HG02943 (cell line): Measurements from ENCODE around the gene PGGT1B.
"Not testable (repeated sequence)": the region's sequence is repeated elsewhere in the genome, so short reads cannot be mapped to it uniquely, and the experiment has no call there.

ENCODE experiments used
- ATAC-seq: cut with Tn5 transposase; IDR thresholded peaks from one replicate; pipeline ENCODE4 v1.9.1; 2021; ENCODE audit warnings: mild to moderate bottlenecking, low read depth, moderate library complexity; ENCODE audit not compliant: unreplicated experiment

The PGGT1B gene

DNA sequence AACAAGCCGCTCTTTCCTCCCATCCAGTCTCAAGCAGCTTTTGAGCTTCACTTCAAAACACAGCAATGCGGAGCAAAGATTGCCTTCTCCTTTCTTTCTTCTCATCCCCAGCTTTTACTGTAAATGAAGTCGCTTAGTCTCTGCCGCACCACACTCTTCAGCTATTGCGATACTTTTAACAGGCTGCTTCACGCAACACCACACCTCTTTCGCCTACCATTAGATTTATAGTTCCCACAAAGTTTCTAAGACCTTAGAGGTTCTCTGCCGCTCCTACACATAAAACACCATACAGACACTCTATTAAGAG, 711 bp downstream of the PGGT1B start:
- ATAC-seq = peak; percentile 42

DNA sequence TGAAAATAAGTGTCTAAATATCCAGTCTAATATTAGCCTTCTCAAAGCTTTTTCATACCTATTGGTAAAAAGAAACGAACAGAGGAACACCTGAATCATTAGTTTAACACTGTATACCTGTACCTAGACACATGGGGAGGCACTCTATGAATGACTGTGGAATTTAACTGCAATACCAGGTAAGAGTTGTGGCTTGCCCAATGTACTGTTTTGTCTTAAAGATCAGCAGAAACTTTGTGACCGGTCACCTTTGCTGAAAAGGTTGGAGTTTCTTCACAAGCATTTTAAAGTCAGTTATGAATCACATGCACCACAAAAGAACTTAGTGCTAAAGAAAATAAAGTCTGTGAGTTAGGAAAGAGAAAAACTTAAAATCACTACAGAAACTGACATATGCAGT, 2.4 kb downstream of the PGGT1B start:
- no peak for ATAC-seq

- no peak for ATAC-seq
Measured at GRCh38 chr5:115257981-115258380, 4.7 kb downstream of the PGGT1B start.

- not testable (repeated sequence) for ATAC-seq
Measured at GRCh38 chr5:115249379-115249778, 13.3 kb downstream of the PGGT1B start.

DNA sequence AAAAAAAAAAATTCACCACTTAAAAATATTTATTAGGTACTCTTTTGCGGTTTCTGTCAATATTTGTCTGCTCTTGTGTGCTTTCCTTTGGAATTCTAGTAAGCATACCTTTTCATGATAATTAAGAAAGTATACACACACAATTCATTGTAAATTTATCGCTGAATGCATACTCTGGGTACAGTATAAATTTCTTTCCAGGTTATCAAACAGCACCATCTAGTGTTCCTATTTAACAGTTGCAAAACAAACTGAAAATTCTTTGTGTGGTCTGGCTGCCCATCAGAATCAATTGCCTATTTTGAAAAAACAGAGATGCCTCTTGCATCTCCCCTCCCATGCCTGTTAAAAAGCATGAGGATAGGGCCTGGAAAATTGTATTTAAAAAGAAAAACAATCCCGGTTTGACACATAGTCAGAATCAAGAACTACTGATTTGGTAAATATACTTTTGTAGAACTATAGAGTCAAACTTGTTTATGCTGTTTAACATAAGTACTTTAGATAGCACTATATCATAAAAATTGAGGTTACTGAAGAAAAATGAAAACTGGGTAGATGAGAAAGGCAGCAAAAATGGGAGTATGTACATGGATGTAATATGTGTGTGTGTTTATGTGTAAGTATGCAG, 16.2 kb downstream of the PGGT1B start:
- peak; percentile 77 for ATAC-seq

DNA sequence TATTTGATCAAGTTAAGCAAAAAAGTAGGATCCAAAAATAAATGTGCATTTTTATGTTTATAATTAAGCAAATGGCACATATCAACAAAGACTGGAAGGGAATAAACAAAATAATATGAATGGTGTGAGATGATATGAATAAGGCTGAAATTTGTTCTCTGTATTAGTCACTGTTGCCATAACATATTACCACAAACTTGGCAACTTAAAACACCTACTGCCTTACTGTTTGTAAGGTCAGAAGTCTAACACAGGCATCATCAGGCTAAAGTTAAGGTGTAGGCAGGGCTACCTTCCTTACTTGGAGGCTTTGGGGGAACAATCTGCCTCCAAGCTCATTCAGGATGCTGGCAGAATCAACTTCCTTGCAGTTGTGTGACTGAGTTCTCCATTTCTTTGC, 19.3 kb downstream of the PGGT1B start:
- no peak for ATAC-seq

- no peak for ATAC-seq
Measured at GRCh38 chr5:115241881-115242642, 20.6 kb downstream of the PGGT1B start.

- ATAC-seq = no peak
Measured at GRCh38 chr5:115237066-115237465, 25.6 kb downstream of the PGGT1B start.

GRCh38 chr5:115236599-115236998, 26.1 kb downstream of the PGGT1B start:
- no peak for ATAC-seq

DNA sequence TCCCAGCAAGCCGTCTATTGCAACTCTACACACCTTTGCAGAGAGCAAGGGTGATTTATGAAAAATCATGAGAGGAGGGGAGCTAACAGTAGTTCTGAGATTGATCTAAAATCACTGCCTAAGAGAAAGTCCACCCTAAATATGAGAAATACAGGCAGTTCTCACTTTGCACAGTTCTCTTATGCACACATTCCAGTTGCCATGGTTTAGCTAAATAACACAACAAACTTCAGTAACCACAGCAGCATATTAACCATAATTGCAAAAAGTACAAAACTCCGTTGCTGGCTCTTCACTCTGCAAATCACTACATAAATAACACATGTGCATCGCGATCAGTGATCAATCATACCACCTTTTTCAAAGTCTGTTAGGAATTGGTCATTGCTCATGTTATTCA, 31.1 kb downstream of the PGGT1B start:
- ATAC-seq = no peak

DNA sequence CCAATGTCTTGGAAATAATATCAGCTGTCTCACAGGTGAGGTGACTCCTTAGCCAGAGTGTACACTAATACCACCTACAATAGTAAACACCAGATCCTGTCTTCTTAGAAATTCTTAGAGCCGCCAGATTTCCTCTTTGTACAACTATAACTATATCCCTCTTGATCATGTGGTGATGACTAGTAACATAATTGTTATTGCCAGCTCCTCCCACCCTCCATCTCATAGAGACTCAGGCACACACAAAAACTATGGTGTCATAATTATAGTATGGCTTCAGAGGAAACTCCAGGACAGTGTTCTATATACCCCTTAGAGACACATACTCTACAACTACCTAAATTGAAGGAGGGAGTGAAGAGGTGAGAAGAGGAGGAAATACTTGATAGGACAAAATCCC, 33.1 kb downstream of the PGGT1B start:
- no peak for ATAC-seq

DNA sequence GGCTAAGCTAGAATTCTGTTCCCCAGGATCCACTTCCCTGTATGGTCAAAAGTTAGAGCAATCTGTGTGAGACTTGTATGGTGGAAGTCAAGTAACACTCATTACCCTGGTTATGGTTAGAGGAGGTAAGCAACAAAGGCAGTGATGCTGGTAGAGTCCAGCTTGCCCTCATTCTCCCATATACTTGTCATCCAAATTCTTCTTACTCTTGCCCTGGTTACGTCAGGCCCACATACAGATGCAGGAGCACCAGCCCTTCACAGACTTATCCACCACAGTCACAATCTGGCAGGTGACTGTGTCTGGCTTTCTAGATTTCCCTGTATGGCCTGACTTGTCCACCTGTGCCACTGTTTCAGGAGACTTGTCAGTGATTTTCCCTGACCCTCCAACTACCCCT, 35.4 kb downstream of the PGGT1B start:
- ATAC-seq = no peak

- no peak for ATAC-seq
Measured at GRCh38 chr5:115214541-115214940, 48.1 kb downstream of the PGGT1B start.

DNA sequence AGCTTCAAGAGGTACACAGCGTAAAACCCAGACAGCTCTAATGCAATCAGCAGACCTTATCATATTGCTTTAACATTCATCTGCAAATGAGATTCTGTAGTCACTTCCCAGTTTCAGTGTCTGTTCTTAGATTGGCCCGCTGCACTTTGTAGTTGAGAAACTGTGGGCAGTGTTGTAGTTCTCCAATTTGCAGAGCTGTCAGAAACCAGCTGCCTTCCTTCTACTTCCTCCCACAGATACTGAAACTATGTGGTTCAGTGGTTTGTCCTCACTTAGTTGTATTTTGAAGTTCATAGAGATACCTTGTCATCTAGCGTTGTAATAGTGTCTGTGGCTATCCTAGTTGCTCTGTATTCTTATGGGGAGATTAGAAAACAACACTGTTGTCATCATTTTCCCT, 53.4 kb downstream of the PGGT1B start:
- ATAC-seq = peak; percentile 100

DNA sequence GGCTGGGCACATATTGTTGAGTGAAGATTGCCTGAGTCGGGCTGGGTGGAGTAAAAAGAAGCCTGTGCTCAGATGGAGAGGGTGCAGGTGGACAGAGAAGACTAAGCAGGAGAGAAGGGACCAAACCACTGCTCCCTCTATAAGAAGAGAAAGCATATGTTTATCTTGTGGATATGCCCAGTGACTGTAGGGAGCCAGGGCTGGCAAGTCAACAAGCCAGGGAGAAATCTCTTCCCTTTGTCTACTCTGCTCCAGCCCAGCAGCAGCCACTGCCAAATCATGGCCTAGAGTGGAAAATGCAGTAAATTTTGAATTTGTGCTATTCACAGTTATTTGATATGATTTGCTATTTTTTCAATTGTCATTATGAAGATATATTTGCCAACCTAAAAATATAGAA, 59.7 kb downstream of the PGGT1B start:
- no peak for ATAC-seq

- no peak for ATAC-seq
Measured at GRCh38 chr5:115196161-115196560, 66.5 kb downstream of the PGGT1B start.

DNA sequence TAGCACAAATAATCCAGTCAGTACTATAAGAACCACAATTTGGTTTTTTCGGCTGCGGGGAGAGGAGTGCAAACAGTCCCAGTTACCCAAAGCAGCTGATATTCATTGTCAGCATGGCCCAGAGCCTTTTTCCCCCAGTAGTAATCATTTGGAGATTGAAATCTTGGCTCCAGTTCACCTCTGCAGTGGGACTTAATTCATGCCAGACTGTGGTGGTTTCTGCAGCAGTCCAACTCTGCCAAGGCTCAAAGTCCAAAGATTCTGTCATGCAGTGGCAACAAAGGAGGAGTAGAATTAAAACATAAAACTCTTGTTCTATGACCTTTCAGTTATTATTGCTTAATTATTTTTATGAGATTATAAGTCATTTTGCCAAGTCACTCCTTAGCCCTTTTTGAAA, 68.0 kb downstream of the PGGT1B start:
- ATAC-seq = no peak

- no peak for ATAC-seq
Measured at GRCh38 chr5:115193295-115193694, 69.4 kb downstream of the PGGT1B start.

GRCh38 chr5:115192098-115192497, 70.6 kb downstream of the PGGT1B start:
- ATAC-seq = no peak

DNA sequence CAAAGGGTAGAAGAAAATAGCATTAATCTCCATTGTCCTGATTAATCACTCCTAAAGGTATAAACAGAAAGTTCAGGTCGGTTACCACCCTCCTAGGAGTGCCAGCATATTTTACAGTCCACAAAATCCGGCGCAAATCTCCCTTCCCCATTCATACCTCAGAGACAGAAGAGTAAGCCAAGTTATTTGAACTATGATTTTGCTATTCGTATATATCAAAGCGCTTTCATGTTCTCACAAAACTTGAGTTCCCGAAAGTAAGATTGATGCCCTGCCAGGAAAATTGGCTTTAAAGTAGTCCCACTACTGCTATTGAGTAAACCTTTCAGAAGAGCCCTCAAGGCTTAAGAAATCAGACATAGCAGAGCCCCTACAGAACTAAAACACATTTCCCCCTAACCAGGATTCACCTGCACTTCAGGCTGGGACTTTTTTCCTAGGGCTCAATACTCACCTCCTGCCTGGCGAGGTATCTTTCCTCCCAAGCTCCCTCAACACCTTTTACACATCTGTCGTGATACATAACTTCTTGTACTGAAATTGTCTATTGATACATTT, 71.1 kb downstream of the PGGT1B start:
- ATAC-seq = no peak

DNA sequence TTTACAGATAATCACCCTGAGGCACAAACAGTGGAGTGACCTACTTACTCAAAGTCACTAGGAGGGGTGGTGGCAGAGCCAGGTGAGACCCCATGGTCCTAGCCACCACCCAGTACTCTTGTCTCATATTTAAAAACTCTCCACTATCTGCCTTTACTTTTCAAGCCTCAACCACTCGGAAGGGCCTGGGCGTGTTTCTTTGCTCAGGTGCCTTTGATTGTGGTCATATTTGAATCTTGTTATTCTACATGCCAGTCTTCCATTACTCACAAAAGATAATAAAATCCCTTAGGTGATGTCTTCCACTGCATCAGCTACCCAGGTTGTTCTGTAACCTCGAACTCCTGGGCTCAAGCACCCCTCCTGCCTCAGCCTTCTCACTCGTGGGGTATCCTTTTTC, 72.3 kb downstream of the PGGT1B start:
- no peak for ATAC-seq

- ATAC-seq = no peak
Measured at GRCh38 chr5:115189866-115190265, 72.8 kb downstream of the PGGT1B start.
